T follicular helper cell (primary cell): ENCODE measurements around the gene ARHGEF1.

Experiments used
- DNase-seq: peaks from one replicate; pipeline ENCODE4 v3.0.0-alpha.2; 2020; ENCODE audit warnings: low read depth

ARHGEF1 gene

DNA sequence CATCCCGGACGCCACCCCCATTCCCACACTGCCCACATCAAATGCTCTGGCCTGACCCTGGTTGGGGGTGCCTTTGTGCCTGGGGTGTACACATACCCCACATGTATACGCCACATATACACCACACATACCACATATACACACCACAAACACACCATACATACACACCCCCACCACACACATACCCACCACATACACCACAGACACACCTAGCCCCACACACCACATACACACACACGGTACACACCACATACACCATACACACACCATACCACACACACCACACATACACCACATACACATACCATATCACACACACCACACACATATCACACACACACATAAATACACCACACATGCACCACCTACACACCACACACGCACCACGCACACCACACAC is 35.1 kb downstream of the ARHGEF1 start:
- DNase-seq, result no peak

DNA sequence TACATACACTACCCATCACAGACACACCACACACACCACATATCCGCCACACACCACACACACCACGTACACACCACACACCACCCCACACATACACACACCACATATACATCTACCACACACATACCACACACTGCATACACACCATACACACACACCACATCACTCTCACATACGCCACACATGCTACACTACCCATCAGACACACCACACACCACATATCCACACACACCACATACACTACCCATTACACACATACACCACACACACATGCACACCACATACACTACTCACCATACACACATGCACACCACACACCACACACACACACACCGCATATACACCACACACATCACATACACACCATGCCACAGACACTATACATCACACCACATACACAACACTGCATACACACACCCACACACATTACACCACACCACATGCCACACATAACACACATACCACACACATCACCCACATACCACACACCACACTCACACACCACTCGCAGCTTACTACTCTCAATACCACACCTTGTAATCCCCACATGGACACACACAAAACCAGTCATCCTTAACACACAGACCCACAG is 35.8 kb downstream of the ARHGEF1 start:
- DNase-seq, result no peak

DNA sequence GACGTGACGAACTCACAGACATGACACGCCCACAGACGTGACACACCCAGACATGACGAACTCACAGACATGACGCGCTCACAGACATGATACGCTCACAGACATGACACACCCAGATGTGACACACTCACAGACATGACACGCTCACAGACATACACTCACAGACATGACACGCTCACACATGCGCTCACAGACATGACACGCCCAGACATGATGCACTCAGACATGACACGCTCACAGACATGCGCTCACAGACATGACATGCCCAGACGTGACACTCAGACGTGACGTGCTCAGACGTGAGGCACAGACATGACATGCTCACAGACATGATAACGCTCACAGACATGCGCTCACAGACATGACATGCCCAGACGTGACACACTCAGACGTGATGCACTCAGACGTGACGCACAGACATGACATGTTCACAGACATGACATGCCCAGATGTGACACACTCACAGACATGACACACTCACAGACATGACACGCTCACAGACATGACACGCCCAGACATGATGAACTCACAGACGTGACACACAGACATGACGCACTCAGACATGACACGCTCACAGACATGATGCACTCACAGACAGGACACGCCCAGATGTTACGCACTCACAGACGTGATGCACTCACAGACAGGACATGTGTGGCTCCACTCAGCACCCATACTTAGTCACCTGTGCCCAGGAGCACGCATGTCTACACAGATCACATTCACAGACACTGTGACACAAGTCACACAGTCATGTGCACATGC is 37.1 kb downstream of the ARHGEF1 start:
- no peak for DNase-seq

DNA sequence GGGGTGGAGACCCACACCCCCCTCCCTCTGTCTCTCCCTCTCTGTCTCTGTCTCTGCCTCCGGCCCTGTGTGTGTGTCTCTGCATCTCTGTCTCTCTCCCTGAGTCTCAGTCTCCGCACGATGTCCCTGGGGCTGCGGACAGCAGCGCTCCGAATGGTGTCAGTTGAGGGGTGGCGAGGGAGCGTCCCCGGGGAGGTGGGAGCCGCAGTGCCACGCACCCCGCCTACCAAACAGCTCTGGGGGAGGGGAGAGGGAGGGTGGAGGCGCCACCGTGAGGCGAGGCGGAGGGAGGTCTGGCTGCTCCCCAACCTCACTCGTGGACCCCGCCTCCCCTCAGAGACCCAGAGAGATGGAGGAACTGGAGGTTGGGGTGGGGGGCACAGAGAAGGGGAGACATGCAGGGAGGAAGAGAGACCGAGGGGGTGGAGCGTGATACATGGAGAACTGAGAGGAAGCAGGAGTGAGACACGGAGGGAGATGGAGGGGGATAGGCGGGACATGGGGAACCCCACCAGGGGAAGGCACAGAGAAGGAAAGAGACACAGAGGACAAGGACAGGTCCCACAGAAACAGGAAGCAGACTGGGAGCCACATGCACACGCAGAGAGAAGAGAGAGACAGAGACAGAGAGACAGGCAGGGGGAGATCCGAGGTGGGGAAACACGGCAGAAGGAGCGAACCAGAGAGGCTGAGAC is 38.0 kb downstream of the ARHGEF1 start:
- no peak for DNase-seq

DNA sequence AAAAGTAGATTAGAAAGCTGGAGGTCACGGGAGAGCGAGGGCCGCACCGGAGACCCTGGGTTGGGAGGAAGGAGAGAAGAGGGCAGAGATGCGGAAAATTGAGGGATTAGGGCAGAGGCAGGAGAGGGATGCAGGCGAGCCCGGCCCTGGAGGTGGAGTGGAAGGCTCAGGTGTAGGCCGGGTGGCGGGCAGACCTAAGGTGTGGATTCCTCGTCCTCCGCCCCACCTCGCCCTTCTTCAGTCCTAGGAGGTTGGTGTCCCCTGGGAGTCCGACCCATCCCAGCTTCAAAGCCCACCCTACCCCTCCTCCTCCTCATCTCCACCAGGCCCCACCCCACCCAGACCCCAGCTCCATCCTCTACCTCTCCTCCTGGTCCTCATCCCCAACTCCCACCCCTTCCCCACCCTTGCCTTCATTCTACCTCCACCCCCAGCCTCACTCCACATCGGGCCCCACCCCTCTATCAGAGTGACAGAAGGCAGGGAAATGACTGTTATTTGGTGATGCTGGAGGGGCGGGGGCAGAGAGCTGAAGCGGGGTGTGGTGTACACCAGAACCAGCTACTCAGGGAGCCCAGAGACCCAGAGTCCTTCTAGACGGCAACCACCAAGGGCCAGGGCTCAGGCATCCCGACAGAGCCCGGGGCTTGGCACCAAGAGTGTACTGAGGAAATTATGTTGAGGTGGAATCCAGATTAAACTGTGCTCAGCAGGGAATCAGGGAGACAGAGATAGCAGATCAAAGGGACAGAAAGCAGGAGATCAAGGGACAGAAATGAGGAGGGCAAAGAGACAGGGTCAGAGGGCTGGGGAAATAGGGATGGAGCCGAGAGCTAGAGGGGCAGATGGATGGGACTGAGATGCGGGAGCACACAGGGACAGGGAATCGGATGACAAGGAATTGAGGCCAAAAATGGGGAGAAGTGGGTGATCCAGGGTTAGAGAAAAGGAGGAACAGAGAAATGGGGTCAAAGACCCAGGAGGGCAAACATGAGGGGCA is 38.9 kb downstream of the ARHGEF1 start:
- DNase-seq, result no peak

DNA sequence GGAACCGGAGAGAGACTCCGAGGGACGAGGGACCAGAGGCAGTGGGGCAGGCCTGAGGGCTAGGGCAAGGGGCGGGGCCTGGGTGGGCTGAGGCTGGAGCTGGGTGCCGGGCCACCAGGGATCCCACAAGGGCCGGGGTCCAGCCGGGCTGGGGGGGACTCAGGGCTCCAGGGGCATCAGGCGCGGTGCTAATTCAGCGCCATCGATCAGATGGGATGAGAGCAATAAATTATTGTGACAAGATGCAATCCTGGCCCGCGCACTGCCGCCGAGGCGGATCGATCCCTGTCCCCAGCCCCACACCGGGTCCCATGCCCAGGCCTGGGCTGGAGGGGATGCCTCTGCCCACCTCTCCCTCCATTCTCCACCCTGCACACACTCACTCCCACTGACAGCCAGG is 39.6 kb downstream of the ARHGEF1 start:
- DNase-seq, result no peak

DNA sequence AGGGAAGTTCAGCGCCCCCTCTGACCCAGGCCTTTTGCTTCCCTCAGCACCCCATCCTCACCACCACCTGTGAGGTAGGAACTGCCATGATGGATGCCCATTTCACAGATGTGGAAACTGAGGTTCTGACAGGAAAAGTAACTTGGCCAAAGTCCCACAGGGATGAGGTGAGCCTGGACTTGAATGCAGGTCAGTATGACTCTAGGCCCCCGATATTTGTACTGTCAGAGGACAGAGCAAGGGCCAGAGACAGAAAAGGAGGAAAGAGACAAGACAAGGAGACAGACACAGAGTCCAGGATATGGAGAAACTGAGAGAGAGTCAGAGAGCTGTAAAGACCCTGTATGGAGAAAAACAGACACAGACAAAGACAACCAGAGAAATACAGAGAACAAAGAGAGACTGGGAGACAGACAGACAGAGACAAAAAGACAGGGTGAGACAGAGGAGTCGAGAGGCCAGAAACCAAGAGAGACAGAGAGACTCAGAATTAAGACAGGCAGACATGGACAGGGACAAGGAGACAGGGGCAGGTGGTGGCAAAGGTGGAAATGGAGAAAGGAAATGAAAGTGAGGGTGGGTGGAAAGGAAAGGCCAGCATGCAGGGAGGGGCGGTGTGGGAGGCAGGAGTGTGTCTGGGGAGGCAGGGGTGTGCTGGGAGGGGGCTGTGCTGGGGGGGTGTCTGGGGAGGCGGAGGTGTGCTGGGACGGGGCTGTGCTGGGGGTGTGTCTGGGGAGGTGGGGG is 40.2 kb downstream of the ARHGEF1 start:
- no peak for DNase-seq

DNA sequence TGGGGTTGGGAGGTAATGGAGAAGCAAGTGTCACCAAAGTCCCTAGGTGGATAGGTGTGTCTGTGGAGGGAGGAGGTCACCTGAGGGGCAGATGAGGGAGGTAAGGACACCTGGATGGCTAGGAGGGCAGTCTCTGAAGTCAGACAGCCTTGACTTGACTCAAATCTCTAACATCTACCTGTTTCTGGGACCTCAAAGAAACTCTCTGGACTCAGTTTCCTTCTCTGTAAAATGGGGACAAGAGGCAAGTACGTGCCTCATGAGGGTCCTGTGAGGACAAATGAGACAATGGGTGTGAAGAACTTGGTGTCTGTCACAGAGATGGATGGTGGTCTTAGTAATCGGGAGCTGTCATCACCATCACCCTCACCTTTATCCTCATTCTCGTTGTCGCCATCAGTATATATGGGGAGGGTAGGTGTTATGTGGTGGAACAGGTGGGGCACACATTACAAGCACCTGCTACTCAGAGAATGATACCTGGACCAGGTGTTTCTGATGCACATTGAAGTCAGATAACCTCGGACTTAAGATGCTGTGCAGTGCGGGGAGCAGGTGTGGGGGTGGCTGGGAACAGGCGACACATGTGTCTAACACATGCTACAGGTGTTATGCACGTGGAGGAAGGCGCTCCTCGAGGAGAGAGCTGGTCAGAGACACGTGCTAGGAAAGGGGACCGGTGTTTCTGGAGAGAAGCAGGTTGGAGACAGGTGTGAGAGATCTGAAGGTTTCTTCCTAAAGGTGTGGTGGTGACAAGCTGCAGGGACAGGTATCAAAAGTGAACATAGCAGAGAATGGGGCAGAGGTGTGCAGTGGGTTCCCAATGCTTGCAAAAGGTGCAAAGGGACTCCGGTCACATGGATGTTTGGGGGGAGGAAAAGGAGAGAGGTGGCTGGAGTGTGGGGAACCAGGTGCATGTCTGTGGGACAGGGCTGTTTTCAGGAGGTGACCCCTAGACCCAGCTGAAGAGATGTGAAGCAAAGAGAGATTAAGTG is 41.5 kb downstream of the ARHGEF1 start:
- no peak for DNase-seq

DNA sequence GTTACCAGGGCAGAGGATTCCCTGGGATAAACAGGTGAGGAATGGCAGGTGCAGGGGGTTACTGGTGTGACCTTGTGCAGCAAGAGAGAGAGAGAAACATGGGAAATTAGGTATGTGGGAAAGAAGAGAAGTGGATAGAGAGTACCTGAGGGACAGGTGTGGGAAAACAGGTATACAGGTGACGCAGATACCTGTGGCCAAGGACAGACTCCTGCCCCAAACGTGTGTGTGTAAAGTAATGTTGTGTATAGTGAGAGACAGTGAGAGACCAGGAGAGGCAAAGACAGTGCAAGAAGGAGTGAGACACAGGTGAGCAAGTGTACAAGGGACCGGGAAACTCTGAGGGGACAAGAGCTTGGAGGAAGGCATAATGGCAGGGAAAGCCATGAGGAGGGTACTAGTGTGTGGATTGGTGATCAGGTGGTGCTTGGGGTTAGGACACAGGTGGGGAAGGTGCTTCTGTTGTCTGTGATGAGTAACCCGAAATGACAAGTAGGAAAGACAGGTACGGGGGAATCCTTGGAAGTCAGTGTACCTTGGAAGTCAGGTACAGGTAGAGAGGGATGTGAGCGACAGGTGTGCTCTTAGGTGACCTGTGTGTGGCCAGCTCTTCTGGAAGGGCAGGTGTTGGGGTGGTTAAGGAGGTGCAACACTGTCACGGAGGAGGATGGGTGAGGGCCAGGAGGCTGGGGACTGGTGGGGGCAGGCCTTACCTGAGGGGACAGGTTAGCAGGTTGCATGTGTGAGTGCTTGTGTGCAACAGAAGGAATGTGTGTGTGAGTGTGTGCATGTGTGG is 42.4 kb downstream of the ARHGEF1 start:
- DNase-seq, result no peak

DNA sequence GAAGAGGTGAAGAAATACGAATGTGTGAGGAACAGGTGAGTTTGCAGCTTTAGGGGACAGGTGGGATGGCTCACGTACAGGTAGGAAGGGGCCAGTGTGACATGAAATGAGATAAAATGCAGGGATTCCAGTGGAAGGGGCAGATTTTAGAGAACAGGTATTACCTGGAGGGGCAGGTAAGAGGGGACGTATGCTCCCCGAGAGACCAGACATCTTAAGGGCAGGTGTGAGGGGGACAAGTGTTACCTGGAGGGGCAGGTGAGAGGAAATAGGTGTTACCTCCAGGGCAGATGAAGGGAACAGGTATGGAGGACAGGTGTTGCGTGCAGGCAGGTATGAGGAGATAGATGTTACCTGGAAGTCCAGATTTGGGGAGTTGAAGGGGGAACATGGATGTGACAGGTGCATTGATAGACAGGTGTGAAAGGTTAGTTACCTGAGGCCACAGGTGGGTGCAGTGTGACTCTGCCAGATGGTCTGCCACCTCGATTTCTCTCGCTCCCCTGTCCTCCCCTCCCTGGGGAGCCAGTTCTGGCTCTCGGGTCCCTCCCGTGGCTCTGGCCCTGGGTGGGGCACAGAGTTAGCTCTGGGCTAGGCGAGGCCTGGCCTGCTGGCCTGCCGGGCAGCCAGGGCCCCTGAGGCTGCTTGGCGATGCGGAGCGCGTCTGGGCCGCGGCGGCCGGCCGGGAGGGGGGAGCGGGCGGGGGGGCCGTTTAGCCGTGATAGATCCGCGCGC is 43.2 kb downstream of the ARHGEF1 start:
- DNase-seq, result no peak

DNA sequence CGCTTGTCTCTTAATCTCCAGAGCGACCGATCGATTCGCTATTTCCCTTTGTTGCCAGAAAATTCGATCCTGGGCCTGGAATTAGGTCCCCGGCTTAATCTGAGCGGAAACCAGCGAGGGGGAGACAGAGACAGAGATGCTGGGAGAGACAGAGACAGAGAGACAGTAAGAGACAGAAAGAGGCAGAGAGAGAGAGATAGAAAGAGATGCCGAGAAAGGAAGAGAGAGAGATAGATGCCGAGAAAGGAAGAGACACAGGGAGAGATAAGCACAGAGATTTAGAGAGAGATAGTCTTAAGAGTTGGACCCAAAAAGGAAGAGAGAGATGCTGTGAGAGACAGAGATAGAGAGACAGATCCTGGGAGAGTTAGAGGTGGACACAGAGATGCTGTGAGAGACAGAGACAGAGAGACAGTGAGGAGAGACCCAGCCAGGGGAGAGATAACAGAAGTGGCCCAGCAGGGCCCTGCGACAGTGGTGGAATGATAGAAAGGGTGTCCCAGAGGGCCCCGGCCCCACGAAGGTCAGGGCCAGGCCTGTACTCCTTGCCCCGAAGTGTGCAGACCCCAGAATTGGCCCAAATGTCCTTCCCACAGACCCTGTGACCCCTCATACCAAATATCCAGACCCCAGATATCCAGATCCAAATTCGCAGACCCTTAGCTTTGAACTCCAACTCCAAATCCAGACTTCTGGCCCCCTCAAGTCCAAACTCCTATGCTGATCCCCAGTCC is 43.9 kb downstream of the ARHGEF1 start:
- DNase-seq, result no peak

DNA sequence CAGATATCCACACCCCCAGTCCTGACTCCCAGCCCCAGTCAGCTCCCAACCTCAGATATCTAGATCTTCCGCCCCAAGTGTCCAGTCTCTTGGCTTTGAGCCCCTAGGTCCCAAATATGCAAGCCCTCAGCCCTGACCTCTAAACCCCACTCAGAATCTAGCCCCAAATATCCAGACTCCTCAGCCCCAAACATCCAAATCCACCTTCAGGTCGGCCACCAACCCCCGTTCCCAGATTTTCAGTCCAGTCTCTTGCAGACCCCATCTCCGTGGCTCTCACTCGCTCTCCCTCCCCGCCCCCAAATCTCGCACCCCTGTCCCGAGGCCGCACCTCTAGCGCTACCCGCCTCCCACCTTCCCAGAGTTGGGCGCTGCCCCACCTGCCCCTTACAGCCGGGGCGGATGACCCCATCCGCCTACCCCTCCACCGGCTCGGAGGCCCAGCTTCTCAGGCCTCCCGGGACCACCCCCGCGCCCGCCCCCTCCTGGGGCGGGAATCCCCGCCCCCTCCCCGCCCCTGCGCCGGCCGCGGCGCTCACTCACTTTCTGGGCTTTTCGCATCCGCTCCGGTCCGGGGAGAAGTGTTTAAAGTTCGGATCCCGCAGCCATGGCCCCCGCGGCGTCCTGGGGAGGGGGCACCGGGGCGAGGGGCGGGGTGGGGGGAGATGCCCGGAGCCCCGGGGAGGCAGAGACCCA is 44.7 kb downstream of the ARHGEF1 start:
- DNase-seq, result no peak

DNA sequence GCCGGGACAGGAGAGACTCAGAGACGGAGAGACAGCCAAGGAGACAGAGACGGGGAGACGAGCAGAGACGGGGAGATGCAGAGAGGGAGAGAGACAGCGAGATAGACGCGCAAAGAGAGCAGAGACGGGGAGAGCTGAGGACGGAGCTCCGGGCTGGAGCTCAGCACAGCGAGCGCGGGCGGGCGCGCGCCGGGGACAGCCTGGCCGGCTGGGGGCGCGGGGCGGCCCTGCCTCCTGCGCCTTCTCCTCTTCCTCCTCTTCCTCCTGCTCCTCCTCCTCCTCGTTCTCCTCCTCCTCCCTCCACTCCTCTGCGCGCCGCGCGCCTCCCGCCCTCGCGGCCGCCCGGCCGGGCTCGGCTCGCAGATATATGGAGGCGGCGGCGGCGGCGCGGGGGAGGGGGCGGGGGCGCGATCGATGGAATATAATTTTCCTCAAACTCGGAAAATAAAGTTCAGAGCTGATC is 45.3 kb downstream of the ARHGEF1 start, which contains the start of gene ERFL:
ERFL (minus strand) TSS at position 229 of the 463 bp plus-strand sequence. CDS start 15,530 bp downstream, outside the sequence.
- DNase-seq, result no peak

DNA sequence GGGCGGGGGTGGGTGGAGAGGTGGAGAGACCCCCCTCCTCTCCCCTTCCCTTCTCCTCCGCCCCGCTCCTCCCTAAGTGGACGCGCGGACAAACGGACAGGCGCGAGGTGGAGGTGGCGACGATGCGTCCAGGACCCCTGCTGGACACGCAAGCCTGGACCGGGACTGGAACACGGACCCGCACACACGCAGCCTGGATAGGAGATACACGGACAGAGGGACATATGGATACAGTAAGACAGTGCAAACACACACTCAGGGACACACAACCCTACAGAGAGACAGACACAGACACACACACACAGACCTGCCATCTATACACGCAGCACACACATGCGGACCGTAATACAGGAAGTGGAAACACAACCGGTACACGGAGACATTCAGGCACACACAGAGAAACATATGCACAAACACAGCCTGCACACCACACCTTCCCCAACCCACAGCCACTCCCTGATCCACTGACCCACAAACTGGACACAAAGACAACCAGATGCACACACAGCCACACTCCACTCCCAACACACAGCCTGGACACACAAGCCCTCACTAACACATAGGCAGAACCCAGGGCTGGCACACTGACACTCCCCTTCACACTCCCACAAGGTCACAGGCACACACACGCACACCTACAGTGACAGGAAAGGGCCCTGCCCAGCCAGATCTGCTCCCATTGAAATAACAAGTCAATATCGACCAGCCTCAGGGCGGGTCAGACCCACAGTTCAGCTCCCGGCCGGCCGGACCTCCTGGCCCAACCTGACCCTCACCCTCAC is 46.0 kb downstream of the ARHGEF1 start:
- no peak for DNase-seq

DNA sequence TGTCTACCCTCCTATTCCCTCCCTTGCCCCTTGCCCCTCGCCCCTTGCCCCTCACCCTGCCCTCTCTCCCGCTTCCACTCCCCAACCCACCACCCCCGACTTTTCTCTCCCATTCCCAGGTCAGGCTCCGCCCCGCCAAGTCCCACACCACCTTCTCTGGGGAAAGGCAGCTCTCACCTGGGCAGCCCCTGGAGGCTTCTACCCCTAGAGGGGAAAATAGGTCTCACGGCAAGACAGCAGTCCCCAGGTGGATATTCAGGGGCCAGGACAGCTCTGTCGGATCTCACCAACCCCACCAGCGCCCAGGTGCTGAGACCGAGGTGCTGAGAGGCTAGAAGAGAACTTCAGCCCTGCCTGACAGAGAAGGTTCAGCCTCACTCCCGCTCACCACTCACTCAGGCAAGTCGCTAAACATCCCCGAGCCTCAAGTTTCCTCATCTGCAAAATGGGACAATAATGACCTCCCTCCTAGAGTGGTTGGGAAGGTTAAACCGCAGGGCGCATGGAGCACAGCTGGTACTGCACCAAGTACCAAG is 46.6 kb downstream of the ARHGEF1 start:
- no peak for DNase-seq

DNA sequence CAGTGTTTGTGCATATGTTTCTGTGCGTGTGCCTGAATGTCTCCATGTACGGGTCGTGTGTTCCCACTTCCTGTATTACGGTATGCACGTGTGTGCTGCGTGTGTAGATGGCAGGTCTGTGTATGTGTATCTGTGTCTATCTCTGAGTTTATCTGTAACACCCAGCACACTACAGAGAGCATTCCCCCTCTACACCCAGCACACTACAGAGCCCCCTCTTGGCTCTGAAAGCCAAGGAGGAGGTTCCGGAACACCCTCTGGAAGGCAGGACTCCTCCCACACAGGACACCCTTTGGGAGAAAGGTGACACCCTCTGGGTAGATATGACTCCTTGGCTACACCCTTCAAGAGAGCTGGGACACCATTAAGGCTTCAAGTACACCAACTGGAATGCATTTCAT is 47.3 kb downstream of the ARHGEF1 start:
- DNase-seq, result no peak
